Hypothalamus (tissue), 51 donors: Measurements from ENCODE around the gene VTI1A.

Experiments used
- DNase-seq, 51 donors: peaks; one replicate each; lab custom pipeline; 2025; lab: John Stamatoyannopoulos, UW

The VTI1A gene

GRCh38 chr10:112628951-112629609 is 182.1 kb downstream of the VTI1A start:
- no peak for DNase-seq

- no peak for DNase-seq
These were observed 184.7 kb downstream of the VTI1A start for GRCh38 chr10:112631501-112632400.

DNA sequence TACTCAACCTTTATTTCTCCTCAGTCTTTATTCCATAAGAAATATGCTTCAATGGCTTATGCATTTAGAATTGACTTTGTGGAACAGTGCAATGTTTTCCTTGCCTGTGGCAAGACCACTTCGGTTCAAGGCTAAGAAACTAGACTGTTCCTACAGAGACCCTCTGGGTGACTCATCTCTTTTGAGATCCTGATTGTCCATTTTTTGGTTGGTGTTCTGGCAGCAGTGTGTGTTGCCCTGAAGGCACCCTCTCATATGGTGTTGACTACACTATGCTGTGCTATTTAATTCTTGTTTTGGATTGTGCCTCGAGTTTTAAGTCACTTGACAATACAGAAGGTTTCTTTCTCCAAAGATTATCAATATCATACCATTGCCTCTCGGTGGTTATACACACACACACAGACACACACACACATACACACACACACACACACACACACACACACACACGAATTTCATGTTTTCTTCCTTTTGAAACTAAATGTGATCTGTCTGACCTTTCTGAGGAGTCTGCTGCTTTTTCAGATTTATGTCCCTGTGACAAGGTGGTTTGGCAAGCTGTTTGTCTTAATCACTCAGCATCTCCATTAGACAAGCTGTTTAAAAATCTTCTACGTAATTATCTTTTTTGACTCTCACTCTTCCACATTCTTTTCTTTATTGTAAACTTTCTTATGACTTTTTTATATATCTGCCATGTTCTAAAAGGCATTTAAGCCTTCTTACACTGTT is 187.2 kb downstream of the VTI1A start:
- DNase-seq = no peak

- DNase-seq = no peak
These were observed 190.9 kb downstream of the VTI1A start for GRCh38 chr10:112637901-112638300.

- no peak for DNase-seq
These were observed 192.3 kb downstream of the VTI1A start for GRCh38 chr10:112639298-112639697.

- no peak for DNase-seq
These were observed 193.6 kb downstream of the VTI1A start for GRCh38 chr10:112640638-112641037.

GRCh38 chr10:112643600-112644264 is 196.7 kb downstream of the VTI1A start:
- DNase-seq = no peak

DNA sequence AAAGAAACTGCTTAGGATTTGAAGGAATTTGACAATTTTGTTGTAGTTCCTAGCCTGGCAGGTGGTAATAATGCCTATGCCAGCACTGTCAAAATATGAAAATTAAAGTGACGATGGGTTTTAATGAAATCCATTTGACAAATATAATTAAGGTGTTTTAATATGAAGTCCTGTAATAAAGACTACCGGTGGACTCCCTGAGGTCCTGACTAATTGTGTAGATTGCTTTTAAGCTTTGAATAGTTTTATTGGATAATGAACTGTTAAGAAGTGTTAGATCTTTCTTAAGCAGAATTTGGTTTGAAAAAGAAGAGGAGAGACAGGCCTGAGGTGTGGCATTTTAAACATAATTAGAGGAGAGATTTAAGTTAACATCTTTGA is 197.2 kb downstream of the VTI1A start:
- no peak for DNase-seq

GRCh38 chr10:112649006-112649821 is 202.2 kb downstream of the VTI1A start:
- DNase-seq = no peak

DNA sequence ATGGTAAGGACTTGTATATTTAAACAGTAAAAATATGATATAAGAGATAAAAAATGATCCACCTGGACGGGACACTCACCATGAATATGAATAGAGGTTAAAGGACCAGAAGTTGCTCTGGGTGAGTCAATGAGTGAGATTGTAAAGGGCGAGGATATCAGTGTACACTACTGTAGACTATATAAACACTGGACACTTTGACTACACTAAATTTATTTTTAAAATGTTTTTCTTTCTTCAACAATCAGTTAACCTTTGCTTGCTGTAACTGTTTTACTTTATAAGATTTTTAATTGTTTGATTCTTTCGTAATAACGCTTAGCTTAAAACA is 202.8 kb downstream of the VTI1A start:
- no peak for DNase-seq

DNA sequence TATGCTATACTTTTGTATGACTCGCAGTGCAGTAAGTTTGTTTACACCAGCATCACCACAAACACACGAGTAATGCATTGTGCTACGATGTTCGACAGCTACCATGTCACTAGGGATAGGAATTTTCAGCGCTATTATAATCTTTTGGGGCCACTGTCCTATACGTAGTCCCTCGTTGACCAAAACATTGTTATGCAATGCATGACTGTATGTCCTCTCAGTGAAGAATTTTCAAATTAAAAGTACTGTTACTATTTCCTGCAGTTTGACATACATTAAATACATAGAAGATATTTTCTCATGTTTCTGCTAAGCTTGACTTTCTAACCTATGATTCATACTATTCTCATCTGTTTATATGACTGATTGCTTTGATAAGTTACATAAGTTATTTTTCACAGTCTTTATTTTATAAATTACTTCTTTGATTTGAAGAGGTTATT is 203.6 kb downstream of the VTI1A start:
- no peak for DNase-seq

GRCh38 chr10:112653215-112653614 is 206.2 kb downstream of the VTI1A start:
- DNase-seq = no peak

- DNase-seq = no peak
These were observed 206.8 kb downstream of the VTI1A start for GRCh38 chr10:112653851-112654250.

- no peak for DNase-seq
These were observed 207.8 kb downstream of the VTI1A start for GRCh38 chr10:112654794-112655193.

GRCh38 chr10:112655722-112656121 is 208.7 kb downstream of the VTI1A start:
- DNase-seq = no peak

GRCh38 chr10:112658465-112658864 is 211.4 kb downstream of the VTI1A start:
- no peak for DNase-seq

DNA sequence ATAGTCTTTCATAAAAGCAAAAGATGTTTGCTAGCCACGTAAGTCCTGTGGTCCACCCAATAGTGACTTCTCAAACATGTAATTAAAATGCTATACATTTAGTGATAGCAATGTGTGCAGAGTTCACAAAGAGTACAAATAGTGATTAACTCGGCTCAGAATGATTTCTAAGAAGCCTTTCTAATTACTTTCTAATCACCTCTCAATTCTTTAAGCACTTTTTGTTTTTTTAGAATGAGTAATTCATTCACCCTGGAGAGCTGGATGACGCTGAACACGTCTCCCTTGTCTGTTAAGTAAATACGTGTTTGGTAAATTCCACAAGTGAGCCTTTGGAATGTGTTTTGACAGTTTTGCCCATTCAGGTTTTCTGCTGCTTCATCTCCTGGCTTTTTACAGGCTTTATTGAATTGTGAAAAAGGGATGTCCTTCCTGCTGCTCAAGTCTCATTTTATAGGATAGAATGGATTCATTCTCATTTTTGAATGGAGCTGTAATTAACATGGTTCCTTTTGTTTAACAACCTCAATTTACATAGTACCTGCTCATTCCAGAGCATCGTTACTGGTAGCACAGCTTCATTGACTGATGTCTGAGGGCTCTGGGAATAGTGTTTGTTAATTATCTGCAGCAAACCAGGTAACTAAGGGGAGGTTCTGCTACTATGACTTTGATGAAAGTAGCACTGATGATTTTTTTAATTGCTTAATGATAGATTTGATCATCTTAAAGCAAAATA is 212.1 kb downstream of the VTI1A start:
- DNase-seq = no peak

GRCh38 chr10:112663234-112664125 is 216.5 kb downstream of the VTI1A start:
- DNase-seq = no peak
